Stimulated activated CD8-positive, alpha-beta memory T cell treated with anti-CD3 and anti-CD28 coated beads, Interleukin-4, amount 100 ng/mL, for 24 hours (primary cell): ENCODE results near the gene FOXI3.
"Not testable (repeated sequence)": the region's sequence is repeated elsewhere in the genome, so short reads cannot be mapped to it uniquely, and the experiment has no call there.

Experiments
- DNase-seq: peaks from one replicate; pipeline ENCODE4 v3.0.0-alpha.2; 2020; ENCODE audit warnings: low read depth

Gene FOXI3

GRCh38 chr2:88442061-88442460, 10.4 kb downstream of the FOXI3 start:
- DNase-seq = no peak

DNA sequence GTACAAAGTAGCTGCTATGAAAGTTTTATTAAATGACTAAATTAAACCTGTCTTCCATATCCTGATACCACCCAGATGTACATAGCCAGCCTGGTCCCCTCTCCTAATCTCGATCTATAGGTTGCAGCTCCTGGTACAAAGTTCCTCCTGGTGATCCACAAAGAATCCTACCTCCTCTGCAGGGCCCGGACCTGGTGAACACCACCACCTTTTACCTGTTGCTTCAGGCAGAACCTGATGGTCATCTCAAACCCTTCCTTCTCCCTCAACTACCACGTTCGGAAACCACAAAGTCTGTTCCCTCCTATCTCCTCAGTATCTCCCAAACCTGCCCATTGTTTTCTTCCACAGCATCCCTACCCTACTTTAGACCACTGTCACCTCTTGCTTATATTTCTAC, 15.5 kb downstream of the FOXI3 start:
- DNase-seq = no peak

DNA sequence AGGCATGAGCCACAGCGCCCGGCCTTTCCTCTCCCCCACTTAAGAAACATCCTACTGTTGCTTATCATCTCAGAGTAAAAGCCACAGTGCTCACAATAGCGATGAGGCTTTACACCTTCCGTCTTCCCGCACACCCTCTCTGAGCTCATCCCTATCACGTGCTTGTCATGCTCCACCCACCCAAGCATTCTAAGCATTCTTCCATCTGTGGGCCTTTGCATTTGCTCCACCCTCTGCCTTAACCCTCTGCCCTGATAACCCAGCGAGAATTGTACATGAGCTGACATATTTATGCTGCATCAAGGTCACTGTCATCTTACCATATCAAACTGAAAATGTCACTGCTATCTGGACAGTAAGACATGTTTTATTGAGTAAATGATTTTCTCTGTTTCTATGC, 22.6 kb downstream of the FOXI3 start:
- no peak for DNase-seq

DNA sequence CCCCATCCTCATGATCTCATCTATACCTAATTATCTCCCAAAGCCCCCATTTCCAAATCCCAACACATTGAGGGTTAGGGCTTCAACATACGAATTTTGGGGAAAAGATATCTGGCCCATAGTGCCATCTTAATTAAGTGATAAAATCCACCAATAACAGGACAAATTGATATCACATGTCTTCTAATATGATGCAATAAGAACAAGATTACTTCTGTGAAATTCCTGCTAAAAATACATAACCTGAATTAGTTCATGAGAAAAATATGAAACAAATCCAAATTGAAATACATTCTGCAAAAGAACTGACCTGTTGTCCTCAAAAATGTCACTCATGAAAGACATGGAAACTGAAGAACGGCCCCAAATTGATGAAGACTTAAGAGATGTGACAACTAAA, 28.8 kb downstream of the FOXI3 start:
- DNase-seq = no peak

GRCh38 chr2:88419051-88419450, 33.4 kb downstream of the FOXI3 start:
- DNase-seq = not testable (repeated sequence)

GRCh38 chr2:88416016-88416663, 36.4 kb downstream of the FOXI3 start:
- no peak for DNase-seq

DNA sequence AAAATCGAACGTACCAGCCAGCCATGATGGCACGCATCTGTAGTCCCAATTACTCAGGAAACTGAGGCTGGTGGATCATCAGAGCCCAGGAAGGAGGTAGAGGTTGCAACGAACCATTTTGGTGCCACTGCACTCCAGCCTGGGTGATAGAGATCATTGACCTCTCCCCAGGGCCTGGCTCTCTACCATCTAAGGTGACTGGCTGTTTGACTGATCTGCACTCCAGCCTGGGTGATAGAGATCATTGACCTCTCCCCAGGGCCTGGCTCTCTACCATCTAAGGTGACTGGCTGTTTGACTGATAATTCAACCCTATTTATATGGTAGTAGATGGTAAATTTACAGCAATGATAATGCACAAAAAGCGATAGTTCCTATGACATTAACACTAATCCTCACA, 43.6 kb downstream of the FOXI3 start:
- DNase-seq = not testable (repeated sequence)

DNA sequence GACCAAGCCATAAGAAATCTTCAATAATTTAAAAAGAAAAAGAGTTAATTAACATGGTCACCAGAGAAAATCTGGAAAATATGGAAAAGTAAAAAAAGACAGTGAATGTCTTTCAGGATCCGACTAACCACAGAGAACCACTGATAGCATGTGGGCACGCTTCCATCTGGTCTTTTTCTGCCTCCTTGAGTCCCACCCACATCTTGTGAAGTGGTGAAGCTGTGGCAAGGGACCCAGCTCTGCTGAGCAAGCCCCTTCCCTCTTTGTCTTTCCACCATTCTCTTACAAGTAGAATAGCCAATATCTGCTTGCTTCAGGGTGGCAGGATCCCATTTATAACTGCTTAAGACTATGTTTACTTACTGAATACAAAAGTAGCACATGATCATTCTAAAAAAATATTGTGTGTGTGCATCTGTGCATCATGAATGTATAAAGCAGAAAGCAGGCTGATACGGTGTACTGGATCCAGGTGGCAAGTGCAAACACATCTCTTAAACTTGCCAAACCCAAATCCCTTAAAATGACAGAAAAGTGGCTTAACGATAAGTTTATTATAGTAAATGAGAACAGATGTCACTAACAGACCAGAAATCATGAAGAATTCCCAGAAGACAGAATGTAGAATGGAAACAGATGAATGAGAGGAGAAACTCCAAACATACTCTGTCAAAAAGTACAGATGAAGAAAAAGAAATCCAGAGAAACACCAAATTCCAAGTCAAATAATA, 52.3 kb downstream of the FOXI3 start:
- DNase-seq = no peak

DNA sequence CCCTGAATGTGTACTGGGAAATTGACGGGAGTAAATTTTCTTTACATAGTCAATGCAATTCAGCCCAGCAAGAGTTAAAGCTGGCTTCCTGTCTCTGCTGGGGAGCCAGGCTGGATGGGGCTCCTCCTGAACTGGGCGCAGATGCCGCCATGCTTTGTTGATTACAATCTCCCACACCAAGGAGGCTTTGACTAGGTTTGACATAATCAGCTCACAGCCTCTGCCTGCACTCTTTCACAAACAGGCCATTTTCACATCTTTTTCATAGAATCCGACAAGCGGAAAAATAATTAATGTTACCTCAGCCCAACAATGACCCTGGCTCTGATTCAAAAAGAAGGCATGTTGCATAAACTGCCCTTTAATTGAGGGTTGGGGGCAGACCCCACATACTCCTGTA, 54.3 kb downstream of the FOXI3 start:
- no peak for DNase-seq
